ENCODE measurements around the gene FBXL7. TPM values are rescaled to one million over a fixed set of nuclear protein-coding genes. Genes with fewer than 3 reads are reported as not detected.

Gene FBXL7
- total and polyA plus RNA-seq, 9 of the 15 experiments (the other 6 are each of a cell fraction or from before 2014, with no cell fraction given): 0.04 to 0.08 TPM; not detected in 7

DNA sequence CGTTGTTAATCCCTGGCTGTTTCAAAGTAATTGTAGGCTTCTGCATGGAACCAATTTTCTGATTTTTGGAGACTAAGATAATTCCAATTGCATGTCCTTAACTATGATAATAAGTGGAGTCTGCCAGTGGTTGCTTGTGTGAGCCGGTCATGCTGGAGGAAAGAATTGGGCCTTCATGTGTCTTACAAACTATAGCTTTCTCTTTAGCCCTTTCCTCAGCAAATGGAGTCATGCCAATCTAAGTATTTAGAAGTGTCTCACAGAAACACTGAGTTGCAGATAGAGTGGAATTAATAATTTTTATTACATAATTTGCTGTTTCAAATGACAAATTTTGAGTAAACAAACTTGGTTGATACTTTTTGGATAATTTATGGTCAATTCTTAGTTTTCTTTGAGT is 200.4 kb downstream of the FBXL7 start (continued):
- TF ChIP-seq, protein P1, sequence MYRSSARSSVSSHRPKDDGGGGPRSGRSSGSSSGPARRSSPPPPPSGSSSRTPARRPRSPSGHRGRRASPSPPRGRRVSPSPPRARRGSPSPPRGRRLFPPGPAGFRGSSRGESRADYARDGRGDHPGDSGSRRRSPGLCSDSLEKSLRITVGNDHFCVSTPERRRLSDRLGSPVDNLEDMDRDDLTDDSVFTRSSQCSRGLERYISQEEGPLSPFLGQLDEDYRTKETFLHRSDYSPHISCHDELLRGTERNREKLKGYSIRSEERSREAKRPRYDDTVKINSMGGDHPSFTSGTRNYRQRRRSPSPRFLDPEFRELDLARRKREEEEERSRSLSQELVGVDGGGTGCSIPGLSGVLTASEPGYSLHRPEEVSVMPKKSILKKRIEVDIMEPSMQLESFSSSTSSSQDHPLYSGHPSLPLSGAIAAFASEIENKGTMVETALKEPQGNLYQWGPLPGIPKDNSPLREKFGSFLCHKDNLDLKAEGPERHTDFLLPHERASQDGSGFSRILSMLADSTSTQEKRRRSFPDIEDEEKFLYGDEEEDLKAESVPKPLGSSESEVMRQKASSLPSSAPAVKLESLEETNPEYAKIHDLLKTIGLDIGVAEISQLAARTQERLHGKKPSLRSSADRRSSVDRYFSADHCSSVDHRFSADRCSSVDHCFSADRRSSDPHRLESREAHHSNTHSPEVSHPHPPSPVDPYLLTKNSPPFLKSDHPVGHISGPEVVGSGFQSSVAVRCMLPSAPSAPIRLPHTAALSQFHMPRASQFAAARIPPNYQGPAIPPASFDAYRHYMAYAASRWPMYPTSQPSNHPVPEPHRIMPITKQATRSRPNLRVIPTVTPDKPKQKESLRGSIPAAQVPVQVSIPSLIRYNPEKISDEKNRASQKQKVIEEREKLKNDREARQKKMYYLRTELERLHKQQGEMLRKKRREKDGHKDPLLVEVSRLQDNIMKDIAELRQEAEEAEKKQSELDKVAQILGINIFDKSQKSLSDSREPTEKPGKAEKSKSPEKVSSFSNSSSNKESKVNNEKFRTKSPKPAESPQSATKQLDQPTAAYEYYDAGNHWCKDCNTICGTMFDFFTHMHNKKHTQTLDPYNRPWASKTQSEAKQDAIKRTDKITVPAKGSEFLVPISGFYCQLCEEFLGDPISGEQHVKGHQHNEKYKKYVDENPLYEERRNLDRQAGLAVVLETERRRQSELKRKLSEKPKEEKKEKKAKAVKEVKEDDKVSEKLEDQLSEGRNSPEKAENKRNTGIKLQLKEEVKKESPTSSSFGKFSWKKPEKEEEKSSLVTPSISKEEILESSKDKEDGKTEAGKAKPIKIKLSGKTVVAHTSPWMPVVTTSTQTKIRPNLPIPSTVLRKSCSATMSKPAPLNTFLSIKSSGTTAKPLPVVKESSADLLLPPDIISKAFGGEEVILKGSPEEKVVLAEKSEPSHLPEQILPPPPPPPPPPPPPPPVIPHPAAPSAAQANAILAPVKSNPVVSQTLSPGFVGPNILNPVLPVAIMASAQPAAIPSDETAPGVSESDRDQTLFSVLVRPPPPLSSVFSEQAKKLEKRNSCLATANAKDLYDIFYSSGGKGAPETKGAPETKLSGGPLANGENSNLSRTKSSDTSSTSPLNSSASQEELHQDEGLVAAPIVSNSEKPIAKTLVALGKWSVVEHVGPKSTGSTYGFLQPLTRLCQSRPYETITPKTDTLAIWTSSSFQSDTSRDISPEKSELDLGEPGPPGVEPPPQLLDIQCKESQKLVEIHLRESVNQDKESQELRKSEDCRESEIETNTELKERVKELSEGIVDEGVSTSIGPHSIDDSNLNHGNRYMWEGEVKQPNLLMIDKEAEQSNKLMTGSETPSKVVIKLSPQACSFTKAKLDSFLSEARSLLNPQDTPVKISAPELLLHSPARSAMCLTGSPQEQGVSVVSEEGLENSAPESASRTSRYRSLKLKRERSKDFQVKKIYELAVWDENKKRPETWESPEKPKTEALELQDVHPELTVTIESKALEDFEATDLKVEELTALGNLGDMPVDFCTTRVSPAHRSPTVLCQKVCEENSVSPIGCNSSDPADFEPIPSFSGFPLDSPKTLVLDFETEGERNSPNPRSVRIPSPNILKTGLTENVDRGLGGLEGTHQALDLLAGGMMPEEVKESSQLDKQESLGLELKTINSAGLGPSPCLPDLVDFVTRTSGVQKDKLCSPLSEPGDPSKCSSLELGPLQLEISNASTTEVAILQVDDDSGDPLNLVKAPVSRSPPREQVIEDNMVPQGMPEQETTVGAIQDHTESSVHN (IDR thresholded peaks at IDR 0.05; ENCODE audit: borderline replicate concordance in 1 of 2, low read depth in 1 of 2): no peak
- TF ChIP-seq SAP30 (IDR thresholded peaks at IDR 0.05; ENCODE audit: borderline replicate concordance, insufficient read depth, low read depth, low read length, poor library complexity, severe bottlenecking) (no peak), POU5F1 (IDR thresholded peaks at IDR 0.05; ENCODE audit: borderline replicate concordance, low read depth, low read length, partially characterized antibody) (no peak), SRF (CRISPR knock-in tag; IDR thresholded peaks at IDR 0.05) (no peak), NR4A1 (CRISPR knock-in tag; IDR thresholded peaks at IDR 0.05) (no peak), NR4A1 (tag; IDR thresholded peaks at IDR 0.05) (no peak)
- TF ChIP-seq, protein P2, sequence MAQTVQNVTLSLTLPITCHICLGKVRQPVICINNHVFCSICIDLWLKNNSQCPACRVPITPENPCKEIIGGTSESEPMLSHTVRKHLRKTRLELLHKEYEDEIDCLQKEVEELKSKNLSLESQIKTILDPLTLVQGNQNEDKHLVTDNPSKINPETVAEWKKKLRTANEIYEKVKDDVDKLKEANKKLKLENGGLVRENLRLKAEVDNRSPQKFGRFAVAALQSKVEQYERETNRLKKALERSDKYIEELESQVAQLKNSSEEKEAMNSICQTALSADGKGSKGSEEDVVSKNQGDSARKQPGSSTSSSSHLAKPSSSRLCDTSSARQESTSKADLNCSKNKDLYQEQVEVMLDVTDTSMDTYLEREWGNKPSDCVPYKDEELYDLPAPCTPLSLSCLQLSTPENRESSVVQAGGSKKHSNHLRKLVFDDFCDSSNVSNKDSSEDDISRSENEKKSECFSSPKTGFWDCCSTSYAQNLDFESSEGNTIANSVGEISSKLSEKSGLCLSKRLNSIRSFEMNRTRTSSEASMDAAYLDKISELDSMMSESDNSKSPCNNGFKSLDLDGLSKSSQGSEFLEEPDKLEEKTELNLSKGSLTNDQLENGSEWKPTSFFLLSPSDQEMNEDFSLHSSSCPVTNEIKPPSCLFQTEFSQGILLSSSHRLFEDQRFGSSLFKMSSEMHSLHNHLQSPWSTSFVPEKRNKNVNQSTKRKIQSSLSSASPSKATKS (CRISPR knock-in tag; IDR thresholded peaks at IDR 0.05): no peak

All from K562 (cell line).